Cortex of kidney (tissue), 1 donor: Measurements from ENCODE around the gene RANGAP1.
A peak's percentile ranks its signal among the peaks of the same experiment; 100 is the strongest.

Source experiments
- DNase-seq: peaks from one replicate; lab custom pipeline; 2025; lab: John Stamatoyannopoulos, UW

The RANGAP1 gene

GRCh38 chr22:41234815-41235695, 50.9 kb downstream of the RANGAP1 start:
- DNase-seq, result no peak

- no peak for DNase-seq
Measured at GRCh38 chr22:41231369-41231768, 54.6 kb downstream of the RANGAP1 start.

GRCh38 chr22:41230401-41230785, 55.6 kb downstream of the RANGAP1 start:
- no peak for DNase-seq

- DNase-seq, result no peak
Measured at GRCh38 chr22:41229730-41230400, 56.1 kb downstream of the RANGAP1 start.

GRCh38 chr22:41229215-41229614, 56.8 kb downstream of the RANGAP1 start:
- DNase-seq, result no peak

GRCh38 chr22:41226723-41227655, 59.0 kb downstream of the RANGAP1 start:
- DNase-seq, result no peak

- no peak for DNase-seq
Measured at GRCh38 chr22:41223535-41223934, 62.5 kb downstream of the RANGAP1 start.

GRCh38 chr22:41222846-41223507, 63.0 kb downstream of the RANGAP1 start:
- no peak for DNase-seq

GRCh38 chr22:41217553-41218157, 68.3 kb downstream of the RANGAP1 start:
- no peak for DNase-seq

GRCh38 chr22:41216984-41217383, 69.0 kb downstream of the RANGAP1 start:
- no peak for DNase-seq

- DNase-seq, result no peak
Measured at GRCh38 chr22:41215926-41216325, 70.1 kb downstream of the RANGAP1 start.

- no peak for DNase-seq
Measured at GRCh38 chr22:41215409-41215808, 70.6 kb downstream of the RANGAP1 start.

GRCh38 chr22:41206719-41207118, 79.3 kb downstream of the RANGAP1 start:
- no peak for DNase-seq

GRCh38 chr22:41204992-41205900, 80.7 kb downstream of the RANGAP1 start, which contains the start of gene L3MBTL2:
TSS of gene L3MBTL2 (plus strand) at chr22:41205312. CDS start at chr22:41205363, 51 bp downstream.
- peak; percentile 77 for DNase-seq

GRCh38 chr22:41204066-41204465, 81.9 kb downstream of the RANGAP1 start:
- no peak for DNase-seq

- no peak for DNase-seq
Measured at GRCh38 chr22:41203118-41203517, 82.9 kb downstream of the RANGAP1 start.

GRCh38 chr22:41201141-41201540, 84.8 kb downstream of the RANGAP1 start:
- no peak for DNase-seq

GRCh38 chr22:41198027-41198580, 87.9 kb downstream of the RANGAP1 start:
- no peak for DNase-seq
